WTC11 (cell line): ENCODE results near the gene KRTAP5-2.

Experiments
- CREM ChIP-seq: sonication (generic); formaldehyde crosslinking; IDR thresholded peaks from 2 replicates; pipeline ENCODE4 v1.8.1; 2022; ENCODE audit warnings: mild to moderate bottlenecking, missing genetic modification reagents, moderate library complexity
- ESRRA ChIP-seq: sonication (generic); formaldehyde crosslinking; IDR thresholded peaks from 2 replicates; pipeline ENCODE4 v1.8.1; 2022; ENCODE audit warnings: mild to moderate bottlenecking, missing genetic modification reagents, borderline replicate concordance
- JUN ChIP-seq: sonication (generic); formaldehyde crosslinking; IDR thresholded peaks from 2 replicates; pipeline ENCODE4 v1.8.0; 2023; ENCODE audit warnings: mild to moderate bottlenecking, missing genetic modification reagents
- NR2C2 ChIP-seq: sonication (generic); formaldehyde crosslinking; IDR thresholded peaks from 2 replicates; pipeline ENCODE4 v1.8.0; 2022; ENCODE audit warnings: mild to moderate bottlenecking, missing genetic modification reagents
- RELA ChIP-seq: sonication (generic); formaldehyde crosslinking; IDR thresholded peaks from 2 replicates; pipeline ENCODE4 v1.8.1; 2022; ENCODE audit warnings: missing genetic modification reagents, mild to moderate bottlenecking, borderline replicate concordance
- ZNF219 ChIP-seq: sonication (generic); formaldehyde crosslinking; IDR thresholded peaks from 2 replicates; pipeline ENCODE4 v1.8.0; 2023; ENCODE audit warnings: missing genetic modification reagents, mild to moderate bottlenecking, borderline replicate concordance
- TF ChIP-seq, protein P1 (sequence below): fragments of 200-600 bp; IDR thresholded peaks from 2 replicates; pipeline ENCODE4 v1.8.0; 2022; ENCODE audit warnings: antibody characterized with exemption
- TF ChIP-seq, protein P2 (sequence below): sonication (generic); formaldehyde crosslinking; IDR thresholded peaks from 2 replicates; pipeline ENCODE4 v1.8.0; 2023; ENCODE audit warnings: missing genetic modification reagents
- TF ChIP-seq, protein P3 (sequence below): sonication (generic); formaldehyde crosslinking; IDR thresholded peaks from 2 replicates; pipeline ENCODE4 v1.8.1; 2023; ENCODE audit warnings: mild to moderate bottlenecking, missing genetic modification reagents, moderate library complexity

DNA sequence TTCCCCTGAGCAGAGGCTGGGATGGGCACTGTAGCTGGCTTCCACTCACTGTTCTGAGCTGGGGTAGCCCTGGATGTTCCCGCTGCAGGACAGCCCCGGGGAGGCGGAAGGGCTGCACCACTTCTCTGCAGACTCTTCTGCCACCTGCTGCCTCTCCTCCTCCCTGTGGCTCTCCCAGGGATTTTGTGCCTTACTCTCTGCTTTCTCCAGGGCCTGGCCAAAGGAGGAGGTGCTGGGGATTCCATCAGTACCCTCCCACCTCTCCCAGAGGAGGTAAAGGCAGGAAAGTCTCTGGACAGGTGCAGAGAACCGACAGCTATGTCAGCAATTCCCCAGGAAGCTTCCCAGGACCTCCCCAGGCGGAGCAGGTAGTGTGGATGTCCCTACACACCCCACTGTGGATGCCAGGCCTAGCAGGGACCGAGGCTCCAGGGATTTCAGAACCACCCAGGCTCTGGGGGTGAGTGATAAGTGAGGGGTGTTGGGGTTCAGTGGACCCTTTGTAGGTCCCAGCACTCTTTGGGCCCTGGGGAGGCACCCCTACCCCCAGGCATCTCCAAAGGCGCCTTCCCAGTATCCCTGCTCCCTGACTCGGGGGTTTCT lies 37.3 kb downstream of the KRTAP5-2 start:
- no peak for TF ChIP-seq RELA (CRISPR knock-in tag)
- TF ChIP-seq, protein P1, sequence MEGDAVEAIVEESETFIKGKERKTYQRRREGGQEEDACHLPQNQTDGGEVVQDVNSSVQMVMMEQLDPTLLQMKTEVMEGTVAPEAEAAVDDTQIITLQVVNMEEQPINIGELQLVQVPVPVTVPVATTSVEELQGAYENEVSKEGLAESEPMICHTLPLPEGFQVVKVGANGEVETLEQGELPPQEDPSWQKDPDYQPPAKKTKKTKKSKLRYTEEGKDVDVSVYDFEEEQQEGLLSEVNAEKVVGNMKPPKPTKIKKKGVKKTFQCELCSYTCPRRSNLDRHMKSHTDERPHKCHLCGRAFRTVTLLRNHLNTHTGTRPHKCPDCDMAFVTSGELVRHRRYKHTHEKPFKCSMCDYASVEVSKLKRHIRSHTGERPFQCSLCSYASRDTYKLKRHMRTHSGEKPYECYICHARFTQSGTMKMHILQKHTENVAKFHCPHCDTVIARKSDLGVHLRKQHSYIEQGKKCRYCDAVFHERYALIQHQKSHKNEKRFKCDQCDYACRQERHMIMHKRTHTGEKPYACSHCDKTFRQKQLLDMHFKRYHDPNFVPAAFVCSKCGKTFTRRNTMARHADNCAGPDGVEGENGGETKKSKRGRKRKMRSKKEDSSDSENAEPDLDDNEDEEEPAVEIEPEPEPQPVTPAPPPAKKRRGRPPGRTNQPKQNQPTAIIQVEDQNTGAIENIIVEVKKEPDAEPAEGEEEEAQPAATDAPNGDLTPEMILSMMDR: no peak
- TF ChIP-seq ZNF219 (CRISPR knock-in tag): no peak
- TF ChIP-seq JUN (CRISPR knock-in tag): no peak
- TF ChIP-seq ESRRA (CRISPR knock-in tag): no peak
- TF ChIP-seq, protein P2, sequence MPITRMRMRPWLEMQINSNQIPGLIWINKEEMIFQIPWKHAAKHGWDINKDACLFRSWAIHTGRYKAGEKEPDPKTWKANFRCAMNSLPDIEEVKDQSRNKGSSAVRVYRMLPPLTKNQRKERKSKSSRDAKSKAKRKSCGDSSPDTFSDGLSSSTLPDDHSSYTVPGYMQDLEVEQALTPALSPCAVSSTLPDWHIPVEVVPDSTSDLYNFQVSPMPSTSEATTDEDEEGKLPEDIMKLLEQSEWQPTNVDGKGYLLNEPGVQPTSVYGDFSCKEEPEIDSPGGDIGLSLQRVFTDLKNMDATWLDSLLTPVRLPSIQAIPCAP (CRISPR knock-in tag): no peak
- TF ChIP-seq NR2C2 (CRISPR knock-in tag): no peak
- TF ChIP-seq, protein P3, sequence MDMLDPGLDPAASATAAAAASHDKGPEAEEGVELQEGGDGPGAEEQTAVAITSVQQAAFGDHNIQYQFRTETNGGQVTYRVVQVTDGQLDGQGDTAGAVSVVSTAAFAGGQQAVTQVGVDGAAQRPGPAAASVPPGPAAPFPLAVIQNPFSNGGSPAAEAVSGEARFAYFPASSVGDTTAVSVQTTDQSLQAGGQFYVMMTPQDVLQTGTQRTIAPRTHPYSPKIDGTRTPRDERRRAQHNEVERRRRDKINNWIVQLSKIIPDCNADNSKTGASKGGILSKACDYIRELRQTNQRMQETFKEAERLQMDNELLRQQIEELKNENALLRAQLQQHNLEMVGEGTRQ (CRISPR knock-in tag): no peak
- no peak for TF ChIP-seq CREM
